IMR-90 (cell line): ENCODE data around the gene FGF19.

ENCODE experiments used
- MAZ ChIP-seq: IDR thresholded peaks from 2 replicates; pipeline ENCODE4 v1.6.1; 2012; ENCODE audit warnings: low read depth, mild to moderate bottlenecking, low read length, improper control_type of control experiment, moderate library complexity, borderline replicate concordance
- POLR2A ChIP-seq: IDR thresholded peaks from 2 replicates; pipeline ENCODE4 v1.6.1; 2012; ENCODE audit warnings: mild to moderate bottlenecking, low read depth, low read length
- RAD21 ChIP-seq: IDR thresholded peaks from 2 replicates; pipeline ENCODE4 v1.6.1; 2012; ENCODE audit warnings: low read length, improper control_type of control experiment
- RCOR1 ChIP-seq: IDR thresholded peaks from 2 replicates; pipeline ENCODE4 v1.6.1; 2012; ENCODE audit warnings: mild to moderate bottlenecking, low read length, improper control_type of control experiment; ENCODE audit not compliant: insufficient replicate concordance
- SMC3 ChIP-seq: fragments of 150-350 bp; IDR thresholded peaks from 2 replicates; pipeline ENCODE4 v1.6.1; 2016; ENCODE audit warnings: low read depth, mild to moderate bottlenecking, antibody characterized with exemption, low read length, moderate library complexity
- TF ChIP-seq, protein P1 (sequence below): conservative IDR thresholded peaks from 2 replicates; pipeline ENCODE4 v1.5.1; 2012; ENCODE audit warnings: mild to moderate bottlenecking, low read depth, low read length, improper control_type of control experiment
- TF ChIP-seq, protein P2 (sequence below): fragments of 150-350 bp; IDR thresholded peaks from 2 replicates; pipeline ENCODE4 v1.6.1; 2017; ENCODE audit warnings: mild to moderate bottlenecking, antibody characterized with exemption, low read length, low read depth
- TF ChIP-seq, protein P3 (sequence below): fragments of 150-350 bp; IDR thresholded peaks from 2 replicates; pipeline ENCODE4 v1.6.1; 2016; ENCODE audit warnings: low read depth, mild to moderate bottlenecking, low read length, moderate library complexity, borderline replicate concordance

DNA sequence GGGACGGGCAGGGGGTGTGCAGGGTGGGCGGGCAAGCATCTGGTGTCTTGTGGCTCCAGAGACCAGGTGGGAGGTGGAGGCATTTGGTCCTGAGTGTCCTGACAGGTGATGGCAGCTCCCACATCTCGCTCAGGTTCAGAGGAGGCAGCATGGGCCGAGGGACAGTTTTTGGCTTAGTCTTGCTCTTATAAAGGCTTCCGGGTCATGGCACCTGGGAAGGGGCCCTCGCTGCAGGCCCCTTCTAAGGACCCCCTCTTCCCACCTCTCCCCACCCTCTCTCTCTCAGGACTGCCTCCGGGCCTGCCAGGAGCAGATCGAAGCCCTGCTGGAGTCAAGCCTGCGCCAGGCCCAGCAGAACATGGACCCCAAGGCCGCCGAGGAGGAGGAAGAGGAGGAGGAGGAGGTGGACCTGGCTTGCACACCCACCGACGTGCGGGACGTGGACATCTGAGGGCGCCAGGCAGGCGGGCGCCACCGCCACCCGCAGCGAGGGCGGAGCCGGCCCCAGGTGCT, 52.9 kb downstream of the FGF19 start:
- TF ChIP-seq, protein P1, sequence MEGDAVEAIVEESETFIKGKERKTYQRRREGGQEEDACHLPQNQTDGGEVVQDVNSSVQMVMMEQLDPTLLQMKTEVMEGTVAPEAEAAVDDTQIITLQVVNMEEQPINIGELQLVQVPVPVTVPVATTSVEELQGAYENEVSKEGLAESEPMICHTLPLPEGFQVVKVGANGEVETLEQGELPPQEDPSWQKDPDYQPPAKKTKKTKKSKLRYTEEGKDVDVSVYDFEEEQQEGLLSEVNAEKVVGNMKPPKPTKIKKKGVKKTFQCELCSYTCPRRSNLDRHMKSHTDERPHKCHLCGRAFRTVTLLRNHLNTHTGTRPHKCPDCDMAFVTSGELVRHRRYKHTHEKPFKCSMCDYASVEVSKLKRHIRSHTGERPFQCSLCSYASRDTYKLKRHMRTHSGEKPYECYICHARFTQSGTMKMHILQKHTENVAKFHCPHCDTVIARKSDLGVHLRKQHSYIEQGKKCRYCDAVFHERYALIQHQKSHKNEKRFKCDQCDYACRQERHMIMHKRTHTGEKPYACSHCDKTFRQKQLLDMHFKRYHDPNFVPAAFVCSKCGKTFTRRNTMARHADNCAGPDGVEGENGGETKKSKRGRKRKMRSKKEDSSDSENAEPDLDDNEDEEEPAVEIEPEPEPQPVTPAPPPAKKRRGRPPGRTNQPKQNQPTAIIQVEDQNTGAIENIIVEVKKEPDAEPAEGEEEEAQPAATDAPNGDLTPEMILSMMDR: no peak
- no peak for TF ChIP-seq POLR2A
- TF ChIP-seq RAD21: no peak
- no peak for TF ChIP-seq SMC3
- TF ChIP-seq, protein P2, sequence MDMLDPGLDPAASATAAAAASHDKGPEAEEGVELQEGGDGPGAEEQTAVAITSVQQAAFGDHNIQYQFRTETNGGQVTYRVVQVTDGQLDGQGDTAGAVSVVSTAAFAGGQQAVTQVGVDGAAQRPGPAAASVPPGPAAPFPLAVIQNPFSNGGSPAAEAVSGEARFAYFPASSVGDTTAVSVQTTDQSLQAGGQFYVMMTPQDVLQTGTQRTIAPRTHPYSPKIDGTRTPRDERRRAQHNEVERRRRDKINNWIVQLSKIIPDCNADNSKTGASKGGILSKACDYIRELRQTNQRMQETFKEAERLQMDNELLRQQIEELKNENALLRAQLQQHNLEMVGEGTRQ: no peak
- TF ChIP-seq, protein P3, sequence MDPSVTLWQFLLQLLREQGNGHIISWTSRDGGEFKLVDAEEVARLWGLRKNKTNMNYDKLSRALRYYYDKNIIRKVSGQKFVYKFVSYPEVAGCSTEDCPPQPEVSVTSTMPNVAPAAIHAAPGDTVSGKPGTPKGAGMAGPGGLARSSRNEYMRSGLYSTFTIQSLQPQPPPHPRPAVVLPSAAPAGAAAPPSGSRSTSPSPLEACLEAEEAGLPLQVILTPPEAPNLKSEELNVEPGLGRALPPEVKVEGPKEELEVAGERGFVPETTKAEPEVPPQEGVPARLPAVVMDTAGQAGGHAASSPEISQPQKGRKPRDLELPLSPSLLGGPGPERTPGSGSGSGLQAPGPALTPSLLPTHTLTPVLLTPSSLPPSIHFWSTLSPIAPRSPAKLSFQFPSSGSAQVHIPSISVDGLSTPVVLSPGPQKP: no peak
- TF ChIP-seq RCOR1: no peak
- no peak for TF ChIP-seq MAZ
